ENCODE measurements around the gene CAMTA1. TPM values are rescaled to one million over a fixed set of nuclear protein-coding genes. Genes with fewer than 3 reads are reported as not detected.

The CAMTA1 gene
- total RNA-seq, 1 experiment from 2014 or later, result 82.2 TPM

DNA sequence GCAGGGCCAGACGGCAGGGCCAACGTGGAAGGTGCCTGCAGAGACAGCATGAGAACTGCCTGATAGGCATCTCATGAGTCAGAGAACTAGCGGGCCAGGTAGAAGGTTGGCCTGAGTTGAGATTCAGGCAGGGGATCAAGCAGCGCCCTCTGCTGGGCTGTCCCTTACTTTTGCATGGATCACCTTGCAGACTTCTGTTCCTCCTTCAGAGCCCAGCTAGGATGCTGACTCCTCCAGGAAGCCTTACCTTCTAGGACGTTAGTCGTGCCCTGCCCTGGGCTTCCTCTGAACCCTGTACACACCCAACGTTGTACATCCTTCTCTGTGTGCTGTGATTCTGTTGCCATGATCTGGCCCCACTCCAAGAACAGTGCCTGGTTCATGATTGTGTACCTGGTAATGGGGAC lies 754.5 kb downstream of the CAMTA1 start:
- in situ Hi-C loops (cut with HindIII; ENCODE audit: low pct_unique_long_range_greater_than_20kb, low sequenced_read_pairs) (no loop called here), intact Hi-C loops (cut with micrococcal nuclease; ENCODE audit: unreplicated experiment) (loop anchor here (10.0 kb wide), 1 partner anchor 315 kb away; no protein-coding TSS in a partner anchor)
- Histone ChIP-seq H3K4me1 (ENCODE audit: control insufficient read depth, insufficient read depth, low read length) (peaks cover 3% of the 10 kb centered on the region; the same call in 1 of the 2 replicates), H3K9me3 (ENCODE audit: control insufficient read depth, insufficient read depth, low read depth, low read length) (no peaks in the 10 kb centered on the region), H3K27ac (ENCODE audit: low read length) (no peak overlapping the region), H3K4me3 (ENCODE audit: low read depth in 2 of 2, low read length in 2 of 2) (no peak overlapping the region), H3K36me3 (ENCODE audit: control insufficient read depth, insufficient read depth, low read length) (no peaks in the 10 kb centered on the region), H3K27me3 (ENCODE audit: control insufficient read depth, insufficient read depth, low read length) (no peaks in the 10 kb centered on the region)
- BruUV-seq (replicated peaks), result no TSS peak
- TF ChIP-seq TCF7L2 (IDR thresholded peaks at IDR 0.05; ENCODE audit: low read depth, low read length) (no peak), POLR2AphosphoS5 (IDR thresholded peaks at IDR 0.05; ENCODE audit: low read depth, low read length) (no peak), SIN3A (IDR thresholded peaks at IDR 0.05; ENCODE audit: borderline replicate concordance, insufficient read depth, low read depth, low read length) (no peak)
- TF ChIP-seq, protein P1, sequence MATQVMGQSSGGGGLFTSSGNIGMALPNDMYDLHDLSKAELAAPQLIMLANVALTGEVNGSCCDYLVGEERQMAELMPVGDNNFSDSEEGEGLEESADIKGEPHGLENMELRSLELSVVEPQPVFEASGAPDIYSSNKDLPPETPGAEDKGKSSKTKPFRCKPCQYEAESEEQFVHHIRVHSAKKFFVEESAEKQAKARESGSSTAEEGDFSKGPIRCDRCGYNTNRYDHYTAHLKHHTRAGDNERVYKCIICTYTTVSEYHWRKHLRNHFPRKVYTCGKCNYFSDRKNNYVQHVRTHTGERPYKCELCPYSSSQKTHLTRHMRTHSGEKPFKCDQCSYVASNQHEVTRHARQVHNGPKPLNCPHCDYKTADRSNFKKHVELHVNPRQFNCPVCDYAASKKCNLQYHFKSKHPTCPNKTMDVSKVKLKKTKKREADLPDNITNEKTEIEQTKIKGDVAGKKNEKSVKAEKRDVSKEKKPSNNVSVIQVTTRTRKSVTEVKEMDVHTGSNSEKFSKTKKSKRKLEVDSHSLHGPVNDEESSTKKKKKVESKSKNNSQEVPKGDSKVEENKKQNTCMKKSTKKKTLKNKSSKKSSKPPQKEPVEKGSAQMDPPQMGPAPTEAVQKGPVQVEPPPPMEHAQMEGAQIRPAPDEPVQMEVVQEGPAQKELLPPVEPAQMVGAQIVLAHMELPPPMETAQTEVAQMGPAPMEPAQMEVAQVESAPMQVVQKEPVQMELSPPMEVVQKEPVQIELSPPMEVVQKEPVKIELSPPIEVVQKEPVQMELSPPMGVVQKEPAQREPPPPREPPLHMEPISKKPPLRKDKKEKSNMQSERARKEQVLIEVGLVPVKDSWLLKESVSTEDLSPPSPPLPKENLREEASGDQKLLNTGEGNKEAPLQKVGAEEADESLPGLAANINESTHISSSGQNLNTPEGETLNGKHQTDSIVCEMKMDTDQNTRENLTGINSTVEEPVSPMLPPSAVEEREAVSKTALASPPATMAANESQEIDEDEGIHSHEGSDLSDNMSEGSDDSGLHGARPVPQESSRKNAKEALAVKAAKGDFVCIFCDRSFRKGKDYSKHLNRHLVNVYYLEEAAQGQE (IDR thresholded peaks at IDR 0.05; ENCODE audit: insufficient read depth in 1 of 2, low read depth in 2 of 2, low read length in 1 of 2), result no peak
- TF ChIP-seq, protein P2, sequence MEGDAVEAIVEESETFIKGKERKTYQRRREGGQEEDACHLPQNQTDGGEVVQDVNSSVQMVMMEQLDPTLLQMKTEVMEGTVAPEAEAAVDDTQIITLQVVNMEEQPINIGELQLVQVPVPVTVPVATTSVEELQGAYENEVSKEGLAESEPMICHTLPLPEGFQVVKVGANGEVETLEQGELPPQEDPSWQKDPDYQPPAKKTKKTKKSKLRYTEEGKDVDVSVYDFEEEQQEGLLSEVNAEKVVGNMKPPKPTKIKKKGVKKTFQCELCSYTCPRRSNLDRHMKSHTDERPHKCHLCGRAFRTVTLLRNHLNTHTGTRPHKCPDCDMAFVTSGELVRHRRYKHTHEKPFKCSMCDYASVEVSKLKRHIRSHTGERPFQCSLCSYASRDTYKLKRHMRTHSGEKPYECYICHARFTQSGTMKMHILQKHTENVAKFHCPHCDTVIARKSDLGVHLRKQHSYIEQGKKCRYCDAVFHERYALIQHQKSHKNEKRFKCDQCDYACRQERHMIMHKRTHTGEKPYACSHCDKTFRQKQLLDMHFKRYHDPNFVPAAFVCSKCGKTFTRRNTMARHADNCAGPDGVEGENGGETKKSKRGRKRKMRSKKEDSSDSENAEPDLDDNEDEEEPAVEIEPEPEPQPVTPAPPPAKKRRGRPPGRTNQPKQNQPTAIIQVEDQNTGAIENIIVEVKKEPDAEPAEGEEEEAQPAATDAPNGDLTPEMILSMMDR (IDR thresholded peaks at IDR 0.05), result peak; percentile 79
- no peak for DNase-seq (ENCODE audit: low read depth, low spot score)
- POLR2A ChIA-PET, result no interaction called here
- CTCF ChIA-PET, result no interaction called here
- ATAC-seq, result peak; percentile 57

DNA sequence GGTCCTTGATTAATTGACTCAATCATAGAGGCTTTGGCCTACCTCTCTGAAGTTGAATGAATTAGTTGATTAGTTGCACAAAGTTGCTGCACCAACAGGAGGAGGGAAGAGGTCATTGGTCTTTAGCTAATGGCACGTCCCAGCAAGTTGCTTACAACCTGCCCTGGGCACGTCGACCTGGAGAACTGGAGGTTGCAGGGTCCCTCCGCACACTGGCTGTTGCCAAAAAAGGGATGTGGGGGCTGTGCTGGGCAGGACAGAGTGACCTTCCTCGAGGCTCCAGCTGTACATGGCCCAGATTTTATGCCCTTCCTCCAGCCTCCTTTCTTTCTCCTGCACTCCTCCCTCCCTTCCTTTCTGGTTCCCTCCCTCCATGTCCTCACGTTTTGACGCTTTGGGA lies 755.6 kb downstream of the CAMTA1 start:
- intact Hi-C loops (cut with micrococcal nuclease; ENCODE audit: unreplicated experiment), result no loop called here
- Histone ChIP-seq H3K36me3 (ENCODE audit: control insufficient read depth, insufficient read depth, low read length) (no peaks in the 10 kb centered on the region), H3K4me3 (ENCODE audit: low read depth in 2 of 2, low read length in 2 of 2) (no peak overlapping the region), H3K27me3 (ENCODE audit: control insufficient read depth, insufficient read depth, low read length) (no peaks in the 10 kb centered on the region), H3K9me3 (ENCODE audit: control insufficient read depth, insufficient read depth, low read depth, low read length) (no peaks in the 10 kb centered on the region), H3K27ac (ENCODE audit: low read length) (no peak overlapping the region), H3K4me1 (ENCODE audit: control insufficient read depth, insufficient read depth, low read length) (peaks cover 3% of the 10 kb centered on the region; the same call in 1 of the 2 replicates)
- in situ Hi-C loops (cut with HindIII; ENCODE audit: low pct_unique_long_range_greater_than_20kb, low sequenced_read_pairs), result no loop called here
- ChIA-PET POLR2A (no interaction called here), CTCF (interaction anchor here (0.7 kb wide), 1 partner anchor 654 kb away, joined by 3 read pairs; no protein-coding TSS in a partner anchor)
- no peak for ATAC-seq
- TF ChIP-seq TCF7L2 (IDR thresholded peaks at IDR 0.05; ENCODE audit: low read depth, low read length), result no peak
- TF ChIP-seq POLR2AphosphoS5 (IDR thresholded peaks at IDR 0.05; ENCODE audit: low read depth, low read length), result no peak
- TF ChIP-seq, protein P1 (IDR thresholded peaks at IDR 0.05; ENCODE audit: insufficient read depth in 1 of 2, low read depth in 2 of 2, low read length in 1 of 2), result no peak
- no peak for TF ChIP-seq SIN3A (IDR thresholded peaks at IDR 0.05; ENCODE audit: borderline replicate concordance, insufficient read depth, low read depth, low read length)
- TF ChIP-seq, protein P2 (IDR thresholded peaks at IDR 0.05), result no peak
- BruUV-seq (replicated peaks), result no TSS peak
- DNase-seq (ENCODE audit: low read depth, low spot score), result no peak
